Epithelial cell of esophagus (primary cell): ENCODE results near the gene CCDC91.
"Not testable (repeated sequence)": the region's sequence is repeated elsewhere in the genome, so short reads cannot be mapped to it uniquely, and the experiment has no call there.

Experiments used
- DNase-seq: peaks from one replicate; pipeline ENCODE4 v3.0.0; 2010; ENCODE audit warnings: low read depth
- H3K4me3 ChIP-seq: 2 replicates; pipeline ENCODE4 v1.5.1; 2011; ENCODE audit warnings: mild to moderate bottlenecking, low read length, control low read depth
- CTCF ChIP-seq: IDR thresholded peaks from 2 replicates; pipeline ENCODE4 v1.5.1; 2011; ENCODE audit warnings: low read depth, mild to moderate bottlenecking, low read length, control low read depth, inconsistent platforms; ENCODE audit not compliant: insufficient read depth; ENCODE audit errors: missing control alignments

The CCDC91 gene

GRCh38 chr12:28253161-28253641 is 62.9 kb downstream of the CCDC91 start:
- DNase-seq: peak; percentile 30
- no peak overlapping the region for H3K4me3 ChIP-seq
- TF ChIP-seq CTCF: no peak

GRCh38 chr12:28257411-28257810 is 67.2 kb downstream of the CCDC91 start:
- DNase-seq: peak; percentile 64
- no peak for TF ChIP-seq CTCF
- H3K4me3 ChIP-seq: no peak overlapping the region

GRCh38 chr12:28258998-28259397 is 68.7 kb downstream of the CCDC91 start:
- TF ChIP-seq CTCF: no peak
- peak; percentile 40 for DNase-seq
- no peak overlapping the region for H3K4me3 ChIP-seq

DNA sequence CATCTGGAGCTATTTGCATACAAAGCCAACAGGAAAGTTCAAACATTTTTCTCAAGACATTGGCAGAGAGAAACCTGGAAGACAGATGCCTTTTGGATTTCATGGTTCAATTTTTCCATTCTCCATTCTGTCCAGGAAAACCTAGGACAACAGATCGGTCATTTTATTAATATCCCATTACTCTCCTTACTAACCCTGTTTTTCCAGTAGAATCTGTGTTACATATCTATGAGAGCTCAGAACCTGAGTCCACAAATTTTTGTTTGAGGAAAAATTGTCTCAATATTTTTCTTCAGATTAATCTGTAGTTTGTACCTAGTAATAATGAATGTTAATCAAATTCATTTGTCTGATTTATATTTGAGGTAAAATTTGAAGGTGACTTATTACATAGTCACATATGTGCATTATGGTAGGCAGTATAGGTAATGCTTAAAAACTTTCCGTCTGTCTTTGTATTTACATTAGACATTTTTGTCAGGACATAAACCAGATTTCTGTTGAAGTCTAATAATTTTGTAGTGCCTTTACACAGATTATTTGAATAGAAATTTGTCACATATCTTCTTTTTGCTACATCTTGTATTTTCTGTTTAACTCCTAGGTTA is 75.3 kb downstream of the CCDC91 start:
- no peak overlapping the region for H3K4me3 ChIP-seq

GRCh38 chr12:28267920-28268607 is 77.8 kb downstream of the CCDC91 start:
- not testable (repeated sequence) for H3K4me3 ChIP-seq, DNase-seq

More for the DNA sequence above, 75.3 kb downstream of the CCDC91 start:
- no peak for TF ChIP-seq CTCF
- no peak for DNase-seq

GRCh38 chr12:28268608-28269229 is 78.5 kb downstream of the CCDC91 start:
- TF ChIP-seq CTCF: no peak
- DNase-seq: no peak
- H3K4me3 ChIP-seq: no peak overlapping the region

DNA sequence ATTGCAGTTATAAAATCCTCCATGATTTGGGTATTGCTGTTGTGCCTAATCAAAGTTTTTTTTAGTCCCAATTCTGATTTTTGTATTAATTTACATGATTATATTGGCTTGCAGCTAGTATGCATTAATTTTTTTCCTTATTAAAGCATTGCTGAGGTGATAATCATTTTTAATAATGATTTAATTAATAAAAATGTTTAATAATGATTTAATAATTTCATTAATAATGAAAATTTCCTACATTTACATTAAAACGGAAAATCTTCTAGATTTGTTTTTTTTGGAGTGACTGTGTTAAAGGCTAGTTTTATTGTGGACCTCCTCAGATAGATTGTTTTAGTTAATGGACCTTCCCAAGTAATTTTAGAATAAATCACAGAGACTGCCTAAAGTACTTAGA is 79.6 kb downstream of the CCDC91 start:
- H3K4me3 ChIP-seq: no peak overlapping the region
- TF ChIP-seq CTCF: no peak
- DNase-seq: no peak
